Astrocyte (in vitro differentiated cells and primary cell): ENCODE results near the gene LHFPL2. TPM values are rescaled to one million over a fixed set of nuclear protein-coding genes. Genes with fewer than 3 reads are reported as not detected.
A peak's percentile ranks its signal among the peaks of the same experiment; 100 is the strongest.

ENCODE experiments used
- DNase-seq: peaks from one replicate; pipeline ENCODE4 v3.0.0-alpha.2; 2010; ENCODE audit warnings: low read depth
- FAIRE-seq: peaks from 2 replicates; lab custom pipeline; 2011; peaks lifted over from hg19 to GRCh38; lab: Jason Lieb, UNC
- H2AFZ ChIP-seq: 2 replicates; pipeline ENCODE4 v1.6.0; 2012; ENCODE audit warnings: low read depth, low read length, inconsistent platforms
- H3K27ac ChIP-seq: 2 replicates; pipeline ENCODE4 v1.5.1; 2011; ENCODE audit warnings: low read depth, low read length, inconsistent platforms
- H3K27me3 ChIP-seq: 2 replicates; pipeline ENCODE4 v1.6.0; 2011; ENCODE audit warnings: low read length, inconsistent platforms; ENCODE audit not compliant: insufficient read depth
- H3K36me3 ChIP-seq: 2 replicates; pipeline ENCODE4 v1.5.1; 2011; ENCODE audit warnings: low read length, inconsistent platforms; ENCODE audit not compliant: insufficient read depth
- H3K4me1 ChIP-seq: 2 replicates; pipeline ENCODE4 v1.5.1; 2011; ENCODE audit warnings: low read length, inconsistent platforms; ENCODE audit not compliant: insufficient read depth
- H3K4me2 ChIP-seq: 2 replicates; pipeline ENCODE4 v1.6.0; 2012; ENCODE audit warnings: low read length, inconsistent platforms
- H3K4me3 ChIP-seq: 2 replicates; pipeline ENCODE4 v1.5.1; 2011; ENCODE audit warnings: low read depth, mild to moderate bottlenecking, low read length, inconsistent platforms; ENCODE audit not compliant: insufficient read depth
- H3K79me2 ChIP-seq: 2 replicates; pipeline ENCODE4 v1.6.0; 2012; ENCODE audit warnings: mild to moderate bottlenecking, low read length, inconsistent platforms; ENCODE audit not compliant: insufficient read depth
- H3K9ac ChIP-seq: 2 replicates; pipeline ENCODE4 v1.6.0; 2012; ENCODE audit warnings: mild to moderate bottlenecking, low read length, inconsistent platforms
- H3K9me3 ChIP-seq: 2 replicates; pipeline ENCODE4 v1.5.1; 2012; ENCODE audit warnings: low read depth, mild to moderate bottlenecking, low read length, inconsistent platforms; ENCODE audit not compliant: insufficient read depth
- H4K20me1 ChIP-seq: 2 replicates; pipeline ENCODE4 v1.6.0; 2012; ENCODE audit warnings: low read length, inconsistent platforms; ENCODE audit not compliant: insufficient read depth
- H3K27ac Mint-ChIP-seq: one replicate; pipeline ENCODE4 v1.8.0; 2021; ENCODE audit warnings: mild to moderate bottlenecking, mixed read lengths; ENCODE audit not compliant: unreplicated experiment
- H3K27me3 Mint-ChIP-seq: one replicate; pipeline ENCODE4 v1.8.0; 2021; ENCODE audit warnings: low read depth, mixed read lengths; ENCODE audit not compliant: unreplicated experiment
- H3K36me3 Mint-ChIP-seq: one replicate; pipeline ENCODE4 v1.8.0; 2021; ENCODE audit warnings: low read depth, mixed read lengths; ENCODE audit not compliant: unreplicated experiment
- H3K4me1 Mint-ChIP-seq: one replicate; pipeline ENCODE4 v1.8.0; 2021; ENCODE audit warnings: low read depth, mixed read lengths; ENCODE audit not compliant: unreplicated experiment
- H3K4me3 Mint-ChIP-seq: one replicate; pipeline ENCODE4 v1.8.0; 2021; ENCODE audit warnings: mild to moderate bottlenecking, moderate library complexity, mixed read lengths; ENCODE audit not compliant: unreplicated experiment
- H3K9me3 Mint-ChIP-seq: one replicate; pipeline ENCODE4 v1.8.0; 2021; ENCODE audit warnings: mild to moderate bottlenecking, mixed read lengths; ENCODE audit not compliant: unreplicated experiment
- CTCF ChIP-seq: IDR thresholded peaks from 2 replicates; pipeline ENCODE4 v1.5.1; 2011; ENCODE audit warnings: low read depth, mild to moderate bottlenecking, inconsistent platforms, low read length, moderate library complexity; ENCODE audit not compliant: insufficient read depth
- EZH2 ChIP-seq: IDR thresholded peaks from 2 replicates; pipeline ENCODE4 v1.6.1; 2012; ENCODE audit warnings: mild to moderate bottlenecking, low read length, inconsistent platforms; ENCODE audit not compliant: insufficient read depth
- total RNA-seq: library from RNA; stranded (reverse); gene quantifications from 2 replicates; pipeline ENCODE4 v1.2.1, GENCODE V29; 2021

LHFPL2 gene
- total RNA-seq, 1 donor from 2014 or later, result 17.0 TPM

- Mint-ChIP-seq H3K4me3 (peak overlapping the region; percentile 73), H3K27ac (no peak overlapping the region), H3K36me3 (peaks cover 8% of the 10 kb centered on the region), H3K9me3 (no peaks in the 10 kb centered on the region), H3K27me3 (no peaks in the 10 kb centered on the region), H3K4me1 (peaks cover 22% of the 10 kb centered on the region)
- no peak for DNase-seq
- Histone ChIP-seq H3K4me1 (peaks cover 46% of the 10 kb centered on the region), H4K20me1 (peaks cover 24% of the 10 kb centered on the region), H3K4me3 (peak overlapping the region; percentile 42), H3K4me2 (peak overlapping the region; percentile 76), H3K9me3 (no peaks in the 10 kb centered on the region), H2AFZ (peak overlapping the region; percentile 13), H3K9ac (peak overlapping the region; percentile 48), H3K79me2 (peaks cover 17% of the 10 kb centered on the region), H3K27ac (no peak overlapping the region), H3K27me3 (no peaks in the 10 kb centered on the region), H3K36me3 (no peaks in the 10 kb centered on the region)
- no peak for FAIRE-seq
- peak; percentile 5 for TF ChIP-seq CTCF
- peak; percentile 24 for TF ChIP-seq EZH2
Measured at GRCh38 chr5:78509884-78510769, 138.4 kb downstream of the LHFPL2 start.

GRCh38 chr5:78509145-78509865 is 139.3 kb downstream of the LHFPL2 start:
- H3K4me1 Mint-ChIP-seq, result peaks cover 28% of the 10 kb centered on the region
- H3K27ac ChIP-seq, result no peak overlapping the region
- H3K9me3 ChIP-seq, result no peaks in the 10 kb centered on the region
- H3K27ac Mint-ChIP-seq, result no peak overlapping the region
- no peak overlapping the region for H3K4me3 Mint-ChIP-seq
- no peak overlapping the region for H3K9ac ChIP-seq
- FAIRE-seq (no peak), DNase-seq (no peak)
- no peaks in the 10 kb centered on the region for H3K36me3 ChIP-seq
- H3K79me2 ChIP-seq, result peaks cover 18% of the 10 kb centered on the region
- no peaks in the 10 kb centered on the region for H3K27me3 ChIP-seq
- H3K4me1 ChIP-seq, result peaks cover 48% of the 10 kb centered on the region
- H3K27me3 Mint-ChIP-seq, result no peaks in the 10 kb centered on the region
- H2AFZ ChIP-seq, result no peak overlapping the region
- H3K36me3 Mint-ChIP-seq, result peaks cover 8% of the 10 kb centered on the region
- H3K4me3 ChIP-seq, result no peak overlapping the region
- H3K4me2 ChIP-seq, result peak overlapping the region; percentile 76
- H4K20me1 ChIP-seq, result peaks cover 24% of the 10 kb centered on the region
- H3K9me3 Mint-ChIP-seq, result no peaks in the 10 kb centered on the region
- no peak for TF ChIP-seq CTCF
